Upper lobe of left lung (tissue), 4 donors: ENCODE measurements around the gene KRT33A.

Experiments
- CTCF ChIP-seq, 6 experiments: fragments of 450-650 bp in 4 of 6; fragments of 200-600 bp in 2 of 6; sonication (generic) in 2 of 6; IDR thresholded peaks; one replicate each; pipeline ENCODE4 v1.5.1; 2016 to 2019; ENCODE audit warnings: antibody characterized with exemption in 6 of 6
- EP300 ChIP-seq, 4 donors: sonication (generic); formaldehyde crosslinking; IDR thresholded peaks; one replicate each; pipeline ENCODE4 v1.5.1; 2017; ENCODE audit warnings: antibody characterized with exemption in 4 of 4, control low read depth in 2 of 4
- POLR2AphosphoS5 ChIP-seq, 2 donors: sonication (generic); formaldehyde crosslinking; IDR thresholded peaks; one replicate each; pipeline ENCODE4 v1.5.1; 2017; ENCODE audit warnings: antibody characterized with exemption in 2 of 2

GRCh38 chr17:41395611-41396010, 45.0 kb upstream of the KRT33A start:
- TF ChIP-seq CTCF (IDR thresholded peaks at IDR 0.05): no peak
- no peak for TF ChIP-seq POLR2AphosphoS5 (IDR thresholded peaks at IDR 0.05)
- no peak for TF ChIP-seq EP300 (IDR thresholded peaks at IDR 0.05)
